Measurements from ENCODE around the gene RGS5. TPM values are rescaled to one million over a fixed set of nuclear protein-coding genes. Genes with fewer than 3 reads are reported as not detected.

RGS5 gene
- total RNA-seq, 2 experiments from 2014 or later = 0.88 to 1.2 TPM

DNA sequence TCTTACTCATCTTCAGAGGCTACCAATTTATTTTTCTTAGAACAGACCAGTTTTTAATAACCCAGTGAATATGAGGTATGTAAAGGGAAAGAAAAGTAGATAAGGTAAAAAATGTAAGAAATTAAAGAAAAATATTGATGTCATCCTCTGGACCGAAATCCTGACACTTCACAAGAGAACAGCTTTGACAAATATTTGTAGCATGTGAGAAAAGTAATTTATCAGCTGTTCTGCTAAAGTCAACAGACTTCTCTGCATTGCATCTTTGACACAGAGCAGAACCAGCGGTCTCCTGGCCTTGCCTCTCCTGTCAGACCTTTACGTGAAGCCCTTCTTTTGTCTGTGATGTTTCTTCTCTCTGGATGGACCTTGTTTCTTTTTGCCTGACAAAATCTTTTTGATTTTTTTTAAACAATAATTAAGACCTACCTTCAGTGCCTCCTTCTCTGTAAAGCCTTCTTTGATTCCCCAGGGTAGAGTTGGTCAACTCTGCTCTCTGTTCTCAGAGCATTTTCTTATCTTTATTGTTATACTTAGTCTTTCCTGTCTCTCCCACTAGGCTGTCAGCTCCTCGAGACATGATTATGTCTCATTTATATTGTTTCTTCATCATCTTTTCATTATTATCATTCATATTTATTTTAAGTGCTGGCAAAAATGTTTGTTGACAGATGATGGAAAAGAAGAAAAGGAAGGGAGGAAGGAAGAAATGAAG, 98.2 kb downstream of the RGS5 start:
- Histone ChIP-seq H3K9me2 (ENCODE audit: insufficient read depth, low read length) (no peaks in the 10 kb centered on the region), H3K4me3 (ENCODE audit: low read depth, low read length, poor library complexity, severe bottlenecking) (no peak overlapping the region), H2AFZ (ENCODE audit: low read length) (no peak overlapping the region), H3K9me3 (ENCODE audit: low read length) (no peaks in the 10 kb centered on the region), H3K36me3 (ENCODE audit: insufficient read depth, low read length) (no peaks in the 10 kb centered on the region), H3K4me2 (ENCODE audit: low read length) (no peak overlapping the region), H3K27ac (ENCODE audit: low read depth, low read length, poor library complexity, severe bottlenecking) (no peak overlapping the region), H3K4me1 (ENCODE audit: insufficient read depth, low read length, poor library complexity, severe bottlenecking) (no peaks in the 10 kb centered on the region), H3K79me2 (ENCODE audit: insufficient read depth, low read depth, low read length) (no peaks in the 10 kb centered on the region), H4K20me1 (ENCODE audit: insufficient read depth, low read length) (no peaks in the 10 kb centered on the region)
- intact Hi-C loops (cut with micrococcal nuclease; ENCODE audit: unreplicated experiment) = no loop called here
- DNase-seq (ENCODE audit: low spot score) = no peak
- POLR2A ChIA-PET = interaction anchor here (0.6 kb wide), 1 partner anchor 336 kb away, joined by 3 read pairs; no protein-coding TSS in a partner anchor
- no TSS peak for BruUV-seq (replicated peaks)
- no peak for TF ChIP-seq EZH2phosphoT487 (IDR thresholded peaks at IDR 0.05; ENCODE audit: borderline replicate concordance, low read depth, low read length)
- CTCF ChIA-PET (ENCODE audit: unreplicated experiment) = no interaction called here

DNA sequence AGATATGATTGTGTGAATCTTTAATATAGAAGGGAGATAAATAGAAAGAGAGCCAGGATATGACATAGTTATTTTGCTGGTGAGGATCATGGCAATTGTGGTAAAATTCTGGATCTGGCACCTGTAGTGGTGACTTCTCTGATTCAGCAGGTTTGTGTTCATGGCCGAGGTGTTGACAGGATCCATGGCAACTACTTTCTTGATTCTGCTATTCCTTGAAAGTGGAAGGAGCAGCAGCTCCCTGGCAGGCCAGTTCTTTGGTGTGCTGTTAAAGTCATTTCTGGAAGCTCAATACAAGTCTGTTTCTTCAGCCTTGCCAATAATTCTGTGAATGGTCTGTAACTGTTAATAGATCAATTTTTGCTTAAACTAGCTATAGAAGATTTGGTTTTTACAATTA, 100.1 kb downstream of the RGS5 start:
- TF ChIP-seq, protein P1, sequence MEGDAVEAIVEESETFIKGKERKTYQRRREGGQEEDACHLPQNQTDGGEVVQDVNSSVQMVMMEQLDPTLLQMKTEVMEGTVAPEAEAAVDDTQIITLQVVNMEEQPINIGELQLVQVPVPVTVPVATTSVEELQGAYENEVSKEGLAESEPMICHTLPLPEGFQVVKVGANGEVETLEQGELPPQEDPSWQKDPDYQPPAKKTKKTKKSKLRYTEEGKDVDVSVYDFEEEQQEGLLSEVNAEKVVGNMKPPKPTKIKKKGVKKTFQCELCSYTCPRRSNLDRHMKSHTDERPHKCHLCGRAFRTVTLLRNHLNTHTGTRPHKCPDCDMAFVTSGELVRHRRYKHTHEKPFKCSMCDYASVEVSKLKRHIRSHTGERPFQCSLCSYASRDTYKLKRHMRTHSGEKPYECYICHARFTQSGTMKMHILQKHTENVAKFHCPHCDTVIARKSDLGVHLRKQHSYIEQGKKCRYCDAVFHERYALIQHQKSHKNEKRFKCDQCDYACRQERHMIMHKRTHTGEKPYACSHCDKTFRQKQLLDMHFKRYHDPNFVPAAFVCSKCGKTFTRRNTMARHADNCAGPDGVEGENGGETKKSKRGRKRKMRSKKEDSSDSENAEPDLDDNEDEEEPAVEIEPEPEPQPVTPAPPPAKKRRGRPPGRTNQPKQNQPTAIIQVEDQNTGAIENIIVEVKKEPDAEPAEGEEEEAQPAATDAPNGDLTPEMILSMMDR (conservative IDR thresholded peaks at IDR 0.05; ENCODE audit: low read length) = no peak
- no peak for TF ChIP-seq EZH2phosphoT487 (IDR thresholded peaks at IDR 0.05; ENCODE audit: borderline replicate concordance, low read depth, low read length)
- no TSS peak for BruUV-seq (replicated peaks)
- POLR2A ChIA-PET = interaction anchor here (0.9 kb wide), 1 partner anchor 195 kb away, joined by 3 read pairs; no protein-coding TSS in a partner anchor

DNA sequence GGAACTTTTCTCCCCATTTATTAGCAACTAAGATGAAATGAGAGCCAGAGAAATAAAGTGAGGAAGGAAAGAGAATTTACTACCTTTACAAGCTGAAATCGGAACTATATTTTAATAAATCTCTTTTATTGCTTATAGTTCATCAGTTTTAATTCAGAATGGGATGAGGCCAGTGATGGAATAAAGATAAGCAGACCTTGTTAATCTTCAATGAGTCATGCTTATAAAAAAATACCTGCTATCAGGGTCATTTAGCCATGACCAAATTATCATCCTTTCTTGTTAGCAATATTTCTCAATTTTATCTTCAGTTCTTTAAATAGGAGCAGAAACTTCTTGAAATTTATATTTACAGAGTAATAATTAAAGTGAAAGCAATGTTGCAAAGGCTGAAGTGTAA, 107.5 kb downstream of the RGS5 start:
- no TSS peak for BruUV-seq (replicated peaks)
- no peak for TF ChIP-seq EZH2phosphoT487 (IDR thresholded peaks at IDR 0.05; ENCODE audit: borderline replicate concordance, low read depth, low read length)
- TF ChIP-seq, protein P1 (conservative IDR thresholded peaks at IDR 0.05; ENCODE audit: low read length) = no peak
- CTCF ChIA-PET (ENCODE audit: unreplicated experiment) = no interaction called here
- no peak overlapping the region for H3K4me2 ChIP-seq (ENCODE audit: low read length)
- no peaks in the 10 kb centered on the region for H3K9me2 ChIP-seq (ENCODE audit: insufficient read depth, low read length)
- intact Hi-C loops (cut with micrococcal nuclease; ENCODE audit: unreplicated experiment) = loop anchor here (5.0 kb wide), 1 partner anchor 202 kb away; no protein-coding TSS in a partner anchor
- DNase-seq (ENCODE audit: low spot score) = no peak
- H2AFZ ChIP-seq (ENCODE audit: low read length) = no peak overlapping the region
- H3K36me3 ChIP-seq (ENCODE audit: insufficient read depth, low read length) = no peaks in the 10 kb centered on the region
- no peaks in the 10 kb centered on the region for H3K4me1 ChIP-seq (ENCODE audit: insufficient read depth, low read length, poor library complexity, severe bottlenecking)
- no peaks in the 10 kb centered on the region for H4K20me1 ChIP-seq (ENCODE audit: insufficient read depth, low read length)
- POLR2A ChIA-PET = interaction anchor here (0.6 kb wide), 1 partner anchor 227 kb away, joined by 4 read pairs; the partner anchor contains the start of gene NUF2
- H3K9me3 ChIP-seq (ENCODE audit: low read length) = no peaks in the 10 kb centered on the region
- no peak overlapping the region for H3K27ac ChIP-seq (ENCODE audit: low read depth, low read length, poor library complexity, severe bottlenecking)
- no peaks in the 10 kb centered on the region for H3K79me2 ChIP-seq (ENCODE audit: insufficient read depth, low read depth, low read length)
- no peak overlapping the region for H3K4me3 ChIP-seq (ENCODE audit: low read depth, low read length, poor library complexity, severe bottlenecking)

More for the DNA sequence above, 100.1 kb downstream of the RGS5 start:
- no peaks in the 10 kb centered on the region for H3K4me1 ChIP-seq (ENCODE audit: insufficient read depth, low read length, poor library complexity, severe bottlenecking)
- no peak for DNase-seq (ENCODE audit: low spot score)
- no peaks in the 10 kb centered on the region for H3K9me2 ChIP-seq (ENCODE audit: insufficient read depth, low read length)
- no peak overlapping the region for H3K4me3 ChIP-seq (ENCODE audit: low read depth, low read length, poor library complexity, severe bottlenecking)
- H3K36me3 ChIP-seq (ENCODE audit: insufficient read depth, low read length) = no peaks in the 10 kb centered on the region
- no peak overlapping the region for H2AFZ ChIP-seq (ENCODE audit: low read length)
- no peaks in the 10 kb centered on the region for H3K9me3 ChIP-seq (ENCODE audit: low read length)
- CTCF ChIA-PET (ENCODE audit: unreplicated experiment) = no interaction called here
- H3K4me2 ChIP-seq (ENCODE audit: low read length) = no peak overlapping the region
- no peaks in the 10 kb centered on the region for H3K79me2 ChIP-seq (ENCODE audit: insufficient read depth, low read depth, low read length)
- intact Hi-C loops (cut with micrococcal nuclease; ENCODE audit: unreplicated experiment) = no loop called here
- H3K27ac ChIP-seq (ENCODE audit: low read depth, low read length, poor library complexity, severe bottlenecking) = no peak overlapping the region
- H4K20me1 ChIP-seq (ENCODE audit: insufficient read depth, low read length) = no peaks in the 10 kb centered on the region

Data from OCI-LY7 (cell line).